IMR-90 (cell line): ENCODE measurements around the gene ZNF814.

Experiments used
- CEBPB ChIP-seq: IDR thresholded peaks from 2 replicates; pipeline ENCODE4 v1.6.1; 2012; ENCODE audit warnings: low read depth, low read length, improper control_type of control experiment
- POLR2A ChIP-seq: IDR thresholded peaks from 2 replicates; pipeline ENCODE4 v1.6.1; 2012; ENCODE audit warnings: mild to moderate bottlenecking, low read depth, low read length
- RAD21 ChIP-seq: IDR thresholded peaks from 2 replicates; pipeline ENCODE4 v1.6.1; 2012; ENCODE audit warnings: low read length, improper control_type of control experiment
- RCOR1 ChIP-seq: IDR thresholded peaks from 2 replicates; pipeline ENCODE4 v1.6.1; 2012; ENCODE audit warnings: mild to moderate bottlenecking, low read length, improper control_type of control experiment; ENCODE audit not compliant: insufficient replicate concordance
- RFX5 ChIP-seq: IDR thresholded peaks from 2 replicates; pipeline ENCODE4 v1.8.0; 2012; ENCODE audit warnings: low read depth, mild to moderate bottlenecking, low read length, moderate library complexity
- TF ChIP-seq, protein P1 (sequence below): conservative IDR thresholded peaks from 2 replicates; pipeline ENCODE4 v1.5.1; 2012; ENCODE audit warnings: mild to moderate bottlenecking, low read depth, low read length, improper control_type of control experiment

DNA sequence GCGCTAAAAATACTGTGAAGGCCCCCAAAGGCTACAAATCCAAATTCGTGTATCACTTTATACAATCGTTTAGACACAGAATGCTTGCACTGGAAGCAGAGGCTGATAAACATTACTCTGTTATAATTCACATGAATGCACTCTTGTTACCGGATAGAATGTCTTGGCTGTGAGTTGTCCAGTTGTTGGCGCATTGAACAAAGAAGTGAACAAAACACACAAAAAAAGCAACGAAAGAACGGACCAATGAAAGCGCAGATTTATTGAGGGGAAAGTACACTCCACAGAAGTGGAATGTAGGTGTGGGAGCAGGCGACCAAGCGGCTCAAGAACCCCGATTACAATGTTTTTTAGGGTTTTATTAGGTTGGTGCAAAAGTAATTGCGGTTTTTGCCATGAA lies 46.9 kb upstream of the ZNF814 start:
- TF ChIP-seq, protein P1, sequence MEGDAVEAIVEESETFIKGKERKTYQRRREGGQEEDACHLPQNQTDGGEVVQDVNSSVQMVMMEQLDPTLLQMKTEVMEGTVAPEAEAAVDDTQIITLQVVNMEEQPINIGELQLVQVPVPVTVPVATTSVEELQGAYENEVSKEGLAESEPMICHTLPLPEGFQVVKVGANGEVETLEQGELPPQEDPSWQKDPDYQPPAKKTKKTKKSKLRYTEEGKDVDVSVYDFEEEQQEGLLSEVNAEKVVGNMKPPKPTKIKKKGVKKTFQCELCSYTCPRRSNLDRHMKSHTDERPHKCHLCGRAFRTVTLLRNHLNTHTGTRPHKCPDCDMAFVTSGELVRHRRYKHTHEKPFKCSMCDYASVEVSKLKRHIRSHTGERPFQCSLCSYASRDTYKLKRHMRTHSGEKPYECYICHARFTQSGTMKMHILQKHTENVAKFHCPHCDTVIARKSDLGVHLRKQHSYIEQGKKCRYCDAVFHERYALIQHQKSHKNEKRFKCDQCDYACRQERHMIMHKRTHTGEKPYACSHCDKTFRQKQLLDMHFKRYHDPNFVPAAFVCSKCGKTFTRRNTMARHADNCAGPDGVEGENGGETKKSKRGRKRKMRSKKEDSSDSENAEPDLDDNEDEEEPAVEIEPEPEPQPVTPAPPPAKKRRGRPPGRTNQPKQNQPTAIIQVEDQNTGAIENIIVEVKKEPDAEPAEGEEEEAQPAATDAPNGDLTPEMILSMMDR: no peak
- TF ChIP-seq RAD21 (no peak), RFX5 (no peak), RCOR1 (no peak), POLR2A (no peak), CEBPB (no peak)
